Activated CD4-positive, CD25-positive, alpha-beta regulatory T cell treated with anti-CD3 and anti-CD28 coated beads, Interleukin-2, amount 50 U/mL, for 16 hours (primary cell): Measurements from ENCODE around the gene SNAP23.
"Not testable (repeated sequence)": the region's sequence is repeated elsewhere in the genome, so short reads cannot be mapped to it uniquely, and the experiment has no call there.

Source experiments
- DNase-seq: peaks from one replicate; pipeline ENCODE4 v3.0.0-alpha.2; 2020; ENCODE audit warnings: low read depth, low spot score

The SNAP23 gene

GRCh38 chr15:42498212-42499068 is 3.0 kb downstream of the SNAP23 start:
- no peak for DNase-seq

DNA sequence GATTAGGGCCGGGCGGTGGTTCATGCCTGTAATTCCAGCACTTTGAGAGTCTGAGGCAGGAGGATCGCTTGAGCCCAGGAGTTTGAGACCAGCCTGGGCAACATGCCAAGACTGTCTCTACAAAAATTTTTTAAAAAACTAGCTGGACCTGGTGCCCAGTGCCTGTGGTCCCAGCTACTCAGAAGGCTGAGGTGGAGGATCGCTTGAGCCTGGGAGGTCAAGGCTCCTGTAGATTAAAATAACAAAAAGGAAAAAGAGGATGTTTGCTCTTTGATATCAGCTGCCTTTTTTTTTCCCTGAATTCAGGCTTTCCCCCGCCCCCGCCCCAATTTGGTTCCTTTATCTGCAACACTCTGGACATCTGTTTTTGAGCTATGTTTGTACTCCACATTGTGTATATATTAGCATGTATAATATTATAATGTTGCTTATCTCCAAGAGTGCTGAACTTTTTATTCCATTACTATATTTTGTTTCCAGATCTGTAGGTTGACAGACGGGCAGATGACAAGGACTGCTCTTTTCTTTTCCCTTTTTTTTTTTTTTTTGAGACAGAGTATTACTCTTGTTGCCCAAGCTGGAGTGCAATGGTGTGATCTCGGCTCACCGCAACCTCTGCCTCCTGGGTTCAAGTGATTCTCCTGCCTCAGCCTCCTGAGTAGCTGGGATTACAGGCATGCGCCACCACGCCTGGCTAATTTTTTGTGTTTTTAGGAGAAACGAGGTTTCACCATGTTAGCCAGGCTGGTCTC is 4.6 kb downstream of the SNAP23 start:
- DNase-seq = no peak

- no peak for DNase-seq
Observed at GRCh38 chr15:42502477-42502876, 7.0 kb downstream of the SNAP23 start.

DNA sequence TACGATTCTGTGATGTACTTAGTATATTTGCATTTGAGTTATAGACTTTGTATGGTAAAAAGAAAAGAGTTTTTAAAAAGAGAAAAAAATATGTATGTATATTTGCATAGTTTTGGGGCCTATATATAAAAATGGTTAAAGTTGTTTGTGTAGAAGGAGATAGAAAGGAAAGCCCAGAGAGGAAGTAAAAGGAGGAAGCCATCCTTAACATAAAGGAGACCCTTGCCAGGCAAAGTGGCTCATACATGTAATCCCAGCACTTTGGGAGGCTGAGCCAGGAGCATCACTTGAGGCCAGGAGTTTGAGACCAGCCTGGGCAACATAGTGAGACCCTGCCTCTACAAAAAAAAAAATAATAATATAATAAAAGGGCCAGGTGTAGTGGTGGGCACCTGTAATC is 8.4 kb downstream of the SNAP23 start:
- DNase-seq = no peak

- DNase-seq = no peak
Observed at GRCh38 chr15:42504631-42505030, 9.2 kb downstream of the SNAP23 start.

DNA sequence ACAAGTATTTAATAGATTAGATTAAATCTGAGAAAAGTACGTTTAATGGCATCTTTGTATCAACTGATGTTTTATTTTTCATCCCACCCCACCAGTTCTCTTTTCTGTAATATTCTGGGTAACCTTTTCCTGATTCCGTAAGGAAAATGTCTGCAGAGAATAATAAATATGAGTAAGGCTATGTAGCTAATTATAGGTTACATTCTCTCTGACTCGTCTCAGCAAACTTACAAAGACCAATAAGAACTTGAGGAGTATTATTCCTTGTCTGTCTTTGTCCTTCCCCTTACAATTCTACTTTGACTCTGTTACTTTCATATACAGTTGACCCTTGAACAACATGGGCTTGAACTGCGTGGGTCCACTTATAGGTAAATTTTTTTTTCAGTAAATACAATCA is 12.1 kb downstream of the SNAP23 start:
- DNase-seq = no peak

DNA sequence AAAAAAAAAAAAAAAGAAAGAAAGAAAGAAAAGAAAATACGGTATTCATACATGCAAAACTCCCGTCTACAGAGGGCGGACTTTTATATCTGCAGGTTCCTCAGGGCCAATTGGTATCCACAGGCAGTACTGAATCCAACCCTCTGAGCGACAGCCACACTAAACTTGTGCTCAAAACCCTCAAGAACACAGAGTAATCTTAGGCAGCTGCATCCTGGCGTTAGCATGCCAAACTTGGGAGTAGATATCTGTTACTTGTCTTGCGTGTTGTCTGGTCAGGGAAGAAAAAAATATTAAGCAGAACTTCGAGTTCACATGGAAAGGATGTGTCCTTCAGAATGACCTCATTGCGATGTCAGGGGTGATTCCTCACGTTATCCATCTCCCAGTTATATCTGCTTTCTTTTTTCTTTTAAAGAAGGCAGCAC is 12.8 kb downstream of the SNAP23 start:
- no peak for DNase-seq

DNA sequence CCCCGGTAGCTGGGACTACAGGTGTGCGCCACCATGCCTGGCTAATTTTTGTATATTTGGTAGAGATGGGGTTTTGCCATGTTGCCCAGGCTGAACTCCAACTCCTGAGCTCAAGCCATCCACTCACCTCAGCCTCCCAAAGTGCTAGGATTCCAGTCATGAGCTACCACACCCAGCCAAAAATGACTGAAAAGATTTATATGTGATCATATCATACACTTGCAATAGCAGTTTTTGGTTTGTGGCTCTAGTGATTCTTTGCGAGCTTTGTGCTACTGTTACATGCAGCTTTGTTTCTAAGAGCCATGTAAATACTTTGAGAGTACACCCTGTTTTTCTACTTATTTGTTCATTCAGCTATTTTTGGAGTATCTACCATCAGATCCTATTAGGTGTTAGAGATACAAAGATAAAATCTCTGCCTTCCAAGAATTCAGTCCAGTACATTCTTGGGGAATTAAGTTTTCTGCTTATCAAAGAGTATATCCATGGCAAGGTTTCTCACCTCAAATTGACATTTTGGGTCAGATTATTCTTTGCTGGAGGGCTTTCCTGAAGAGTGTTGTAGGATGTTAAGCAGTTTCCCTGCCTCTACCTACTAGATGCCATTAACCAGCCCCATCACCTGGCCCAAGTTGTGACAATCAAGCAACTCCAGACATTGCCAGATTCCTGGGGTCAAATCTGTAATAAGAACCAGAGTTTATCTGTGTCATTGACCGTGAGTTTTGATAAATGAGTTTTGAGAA is 15.0 kb downstream of the SNAP23 start:
- no peak for DNase-seq

DNA sequence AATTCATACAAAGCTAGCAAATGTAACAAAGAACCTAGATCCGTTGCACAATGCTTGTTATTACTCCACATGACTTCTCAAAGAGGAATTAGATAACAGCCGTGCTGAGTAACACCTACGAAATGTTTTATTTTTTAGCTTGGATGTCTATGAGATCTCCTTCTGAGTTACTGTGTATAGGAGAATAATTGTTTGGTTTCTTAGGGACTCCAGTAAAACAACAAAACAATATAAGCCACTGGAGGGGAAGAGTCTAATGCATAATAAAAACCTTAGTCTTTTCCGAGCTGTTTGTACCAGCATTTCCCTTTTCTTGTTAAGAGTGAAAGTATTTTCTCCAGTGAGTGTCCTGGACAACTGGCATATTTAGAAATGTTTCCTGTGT is 15.6 kb downstream of the SNAP23 start:
- DNase-seq = no peak

- DNase-seq = no peak
Observed at GRCh38 chr15:42523331-42523730, 27.9 kb downstream of the SNAP23 start.

- no peak for DNase-seq
Observed at GRCh38 chr15:42528970-42529369, 33.5 kb downstream of the SNAP23 start.

DNA sequence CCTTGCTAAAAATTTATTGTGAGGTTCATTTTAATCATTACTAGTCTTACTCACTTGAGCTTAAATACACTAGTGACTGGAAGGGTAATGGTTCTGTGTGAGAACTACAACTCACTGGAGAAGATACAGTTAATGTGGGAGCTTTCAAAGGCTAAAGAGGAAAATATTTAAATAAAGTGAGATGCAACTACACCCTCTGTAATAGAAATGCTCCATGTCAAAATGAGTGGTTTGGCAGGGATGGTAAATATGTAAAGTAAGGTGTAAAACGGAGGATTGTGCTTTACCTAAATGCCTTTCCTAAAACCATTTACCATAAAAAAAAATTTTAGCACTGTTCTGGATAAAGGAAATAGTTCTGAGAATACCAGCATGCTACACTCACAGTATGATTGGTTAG is 37.8 kb downstream of the SNAP23 start:
- DNase-seq = no peak

DNA sequence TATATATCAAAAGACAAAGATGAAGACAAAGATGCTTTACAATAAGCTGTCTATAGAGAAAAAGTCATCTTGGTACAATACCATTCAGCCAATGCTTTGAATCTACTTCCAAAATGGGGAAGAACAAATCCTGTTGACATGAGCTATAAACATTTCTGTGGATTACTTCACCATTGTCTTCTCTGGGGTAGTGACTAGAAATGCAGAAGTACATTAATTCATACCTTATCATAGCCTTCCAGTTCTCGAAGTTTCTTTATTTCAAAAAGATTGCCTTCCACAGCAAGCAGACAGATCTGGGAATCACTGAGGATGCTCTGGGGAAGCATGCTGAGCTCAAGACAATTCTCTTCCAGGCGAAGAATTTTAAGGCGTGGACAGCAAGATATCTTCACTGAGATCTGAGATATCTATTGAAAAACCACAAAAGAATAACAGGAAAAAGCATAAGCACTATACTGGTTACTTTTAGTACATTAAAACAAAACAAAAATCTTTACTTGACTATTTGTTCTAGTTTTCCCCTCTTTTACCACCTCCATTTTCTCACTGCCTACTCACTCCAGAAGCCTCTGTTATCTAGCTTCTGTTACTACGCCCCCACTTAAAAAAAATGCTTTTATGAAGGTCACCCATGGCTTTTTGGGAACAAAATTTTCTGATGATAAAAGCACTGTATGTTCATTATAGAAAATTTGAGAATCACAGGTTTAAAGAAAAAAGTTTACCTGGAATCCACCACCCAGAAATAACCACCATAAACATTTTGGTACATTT is 49.6 kb downstream of the SNAP23 start:
- no peak for DNase-seq

- DNase-seq = no peak
Observed at GRCh38 chr15:42547918-42548248, 52.4 kb downstream of the SNAP23 start.

DNA sequence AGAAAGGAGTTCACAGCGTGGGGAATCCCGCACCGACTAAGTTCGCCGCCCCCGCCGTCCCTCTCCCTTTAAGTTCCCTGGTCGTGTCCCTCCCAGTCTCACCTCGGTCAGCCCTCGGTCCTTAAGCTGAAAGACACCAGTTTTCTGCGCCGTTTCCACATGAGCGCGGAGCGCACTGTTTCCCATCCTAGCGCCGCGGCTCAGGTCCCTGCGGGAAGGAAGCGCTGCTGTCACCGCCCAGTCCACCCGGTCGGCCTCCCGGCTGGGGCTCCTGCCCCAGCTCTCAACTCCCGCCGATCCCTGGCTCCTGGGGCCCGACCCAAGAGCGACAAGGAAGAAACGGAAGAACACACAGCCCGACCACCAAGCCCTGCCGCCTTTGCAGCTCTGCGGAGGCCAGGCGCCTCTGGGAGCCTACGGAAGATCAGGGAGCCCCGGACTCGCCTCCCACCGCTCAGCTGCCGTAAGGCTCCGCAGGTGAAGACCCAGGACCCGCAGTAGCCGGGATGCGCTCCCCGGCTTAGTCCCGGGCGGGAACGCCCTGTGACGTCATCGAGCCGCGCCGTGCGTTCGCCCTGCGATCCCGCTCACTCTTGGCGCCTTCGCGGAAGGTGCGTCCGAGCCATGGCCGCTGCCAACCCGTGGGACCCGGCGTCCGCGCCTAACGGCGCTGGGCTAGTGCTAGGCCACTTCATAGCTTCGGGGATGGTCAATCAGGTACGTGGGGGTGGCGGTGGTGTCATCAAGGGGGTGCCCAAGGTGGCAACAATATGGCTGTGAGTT is 53.0 kb downstream of the SNAP23 start, which contains the start of the genes HAUS2 and LRRC57:
HAUS2 (plus strand) TSS at position 590 of the 783 bp plus-strand sequence; CDS start at position 625, 35 bp downstream.
LRRC57 (minus strand) TSS at position 545 of the 783 bp plus-strand sequence; CDS start at position 186, 359 bp downstream.
- DNase-seq = peak; percentile 79

DNA sequence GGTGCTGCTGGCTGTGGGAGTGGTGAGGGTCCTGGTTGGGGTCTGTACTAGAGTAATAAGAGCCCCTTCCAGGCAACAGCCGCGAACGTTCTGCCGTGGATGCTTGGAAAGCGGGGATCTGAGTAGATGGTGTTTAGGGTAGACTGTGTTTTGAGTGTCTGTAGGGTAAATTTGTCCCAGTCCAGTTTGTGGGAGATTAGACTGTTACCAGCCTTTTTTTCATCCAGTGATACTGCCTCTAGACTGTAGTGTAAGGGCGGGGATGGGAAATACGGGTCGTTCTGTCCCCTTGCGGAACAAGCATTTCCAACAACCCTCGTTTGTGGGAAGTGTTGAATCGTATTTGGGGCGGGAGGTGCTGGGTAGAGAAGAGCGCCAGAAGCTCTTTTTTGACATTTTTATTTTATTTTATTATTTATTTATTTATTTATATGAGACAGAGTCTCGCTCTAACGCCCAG is 53.6 kb downstream of the SNAP23 start:
- no peak for DNase-seq

GRCh38 chr15:42549741-42550392 is 54.4 kb downstream of the SNAP23 start:
- no peak for DNase-seq

- no peak for DNase-seq
Observed at GRCh38 chr15:42553554-42553953, 58.1 kb downstream of the SNAP23 start.

GRCh38 chr15:42556550-42557207 is 61.2 kb downstream of the SNAP23 start:
- DNase-seq = not testable (repeated sequence)
